ENCODE measurements around the gene KRTAP12-3. TPM values are rescaled to one million over a fixed set of nuclear protein-coding genes. Genes with fewer than 3 reads are reported as not detected.
"Not testable (repeated sequence)": the region's sequence is repeated elsewhere in the genome, so short reads cannot be mapped to it uniquely, and the experiment has no call there.

Gene KRTAP12-3
- polyA plus RNA-seq, 1 experiment = not detected

DNA sequence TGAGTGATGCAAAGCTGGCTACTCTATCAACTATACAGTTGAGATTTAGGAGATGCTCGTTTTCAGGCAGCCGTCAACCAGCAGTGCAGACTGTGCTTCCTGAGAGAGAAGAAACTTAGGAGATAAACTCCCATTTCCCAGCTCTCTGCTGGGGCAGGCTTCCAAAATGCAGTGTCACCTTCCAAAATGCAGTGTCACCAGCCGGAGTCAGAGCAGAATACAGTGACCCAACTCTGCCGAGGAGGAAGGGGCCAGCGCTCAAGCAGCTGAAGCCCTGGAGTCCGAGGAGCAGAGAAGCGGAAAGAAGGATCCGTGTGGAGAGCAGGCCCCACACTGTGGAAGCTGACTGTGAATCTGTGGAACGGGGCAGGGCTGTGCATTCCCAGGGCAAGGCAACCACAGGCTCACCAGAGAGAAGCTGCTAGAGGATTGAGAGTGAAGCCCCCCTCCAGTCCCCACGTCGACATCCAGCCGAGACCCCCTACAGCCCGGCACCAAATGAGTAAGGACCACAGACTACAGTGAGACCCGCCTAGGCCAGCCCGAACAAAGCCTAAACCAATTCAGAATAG is 24.9 kb downstream of the KRTAP12-3 start:
- DNase-seq (ENCODE audit: low read depth) = no peak
- CTCF ChIA-PET = interaction anchor here (1.1 kb wide), 1 partner anchor 18 kb away, joined by 3 read pairs; no protein-coding TSS in a partner anchor
- TF ChIP-seq, protein P1, sequence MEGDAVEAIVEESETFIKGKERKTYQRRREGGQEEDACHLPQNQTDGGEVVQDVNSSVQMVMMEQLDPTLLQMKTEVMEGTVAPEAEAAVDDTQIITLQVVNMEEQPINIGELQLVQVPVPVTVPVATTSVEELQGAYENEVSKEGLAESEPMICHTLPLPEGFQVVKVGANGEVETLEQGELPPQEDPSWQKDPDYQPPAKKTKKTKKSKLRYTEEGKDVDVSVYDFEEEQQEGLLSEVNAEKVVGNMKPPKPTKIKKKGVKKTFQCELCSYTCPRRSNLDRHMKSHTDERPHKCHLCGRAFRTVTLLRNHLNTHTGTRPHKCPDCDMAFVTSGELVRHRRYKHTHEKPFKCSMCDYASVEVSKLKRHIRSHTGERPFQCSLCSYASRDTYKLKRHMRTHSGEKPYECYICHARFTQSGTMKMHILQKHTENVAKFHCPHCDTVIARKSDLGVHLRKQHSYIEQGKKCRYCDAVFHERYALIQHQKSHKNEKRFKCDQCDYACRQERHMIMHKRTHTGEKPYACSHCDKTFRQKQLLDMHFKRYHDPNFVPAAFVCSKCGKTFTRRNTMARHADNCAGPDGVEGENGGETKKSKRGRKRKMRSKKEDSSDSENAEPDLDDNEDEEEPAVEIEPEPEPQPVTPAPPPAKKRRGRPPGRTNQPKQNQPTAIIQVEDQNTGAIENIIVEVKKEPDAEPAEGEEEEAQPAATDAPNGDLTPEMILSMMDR (IDR thresholded peaks at IDR 0.05; ENCODE audit: insufficient read depth, low read depth, low read length) = no peak
- peaks cover 7% of the 10 kb centered on the region for H3K27me3 ChIP-seq (ENCODE audit: control insufficient read depth, insufficient read depth, low read length)
- POLR2A ChIA-PET = no interaction called here
- no peaks in the 10 kb centered on the region for H3K36me3 ChIP-seq (ENCODE audit: control insufficient read depth, insufficient read depth, low read length)
- no peak overlapping the region for H3K4me3 ChIP-seq (ENCODE audit: low read depth, low read length)

DNA sequence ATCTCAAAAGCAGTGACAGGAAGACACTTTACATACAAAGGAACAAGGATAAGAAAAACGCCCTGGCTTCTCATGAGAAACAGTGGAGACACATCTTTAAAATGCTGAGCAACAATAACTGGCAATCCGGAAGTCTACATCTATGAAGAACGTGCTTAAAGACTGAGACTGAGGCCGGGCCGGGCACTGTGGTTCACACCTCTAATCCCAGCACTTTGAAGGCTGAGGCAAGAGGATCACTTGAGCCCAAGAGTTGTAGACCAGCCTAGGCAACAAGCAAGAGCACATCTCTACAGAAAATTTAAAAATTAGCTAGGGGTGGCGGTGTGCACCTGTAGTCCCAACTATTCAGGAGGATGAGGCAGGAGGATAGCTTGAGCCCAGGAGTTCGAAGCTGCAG is 26.3 kb downstream of the KRTAP12-3 start:
- Histone ChIP-seq H3K27me3 (ENCODE audit: control insufficient read depth, insufficient read depth, low read length) (peaks cover 8% of the 10 kb centered on the region), H3K36me3 (ENCODE audit: control insufficient read depth, insufficient read depth, low read length) (no peaks in the 10 kb centered on the region), H3K4me3 (ENCODE audit: low read depth, low read length) (no peak overlapping the region)
- ChIA-PET CTCF (interaction anchor here (1.1 kb wide), 1 partner anchor 20 kb away, joined by 3 read pairs; no protein-coding TSS in a partner anchor), POLR2A (no interaction called here)
- TF ChIP-seq, protein P1 (IDR thresholded peaks at IDR 0.05; ENCODE audit: insufficient read depth, low read depth, low read length) = no peak
- no peak for DNase-seq (ENCODE audit: low read depth)

DNA sequence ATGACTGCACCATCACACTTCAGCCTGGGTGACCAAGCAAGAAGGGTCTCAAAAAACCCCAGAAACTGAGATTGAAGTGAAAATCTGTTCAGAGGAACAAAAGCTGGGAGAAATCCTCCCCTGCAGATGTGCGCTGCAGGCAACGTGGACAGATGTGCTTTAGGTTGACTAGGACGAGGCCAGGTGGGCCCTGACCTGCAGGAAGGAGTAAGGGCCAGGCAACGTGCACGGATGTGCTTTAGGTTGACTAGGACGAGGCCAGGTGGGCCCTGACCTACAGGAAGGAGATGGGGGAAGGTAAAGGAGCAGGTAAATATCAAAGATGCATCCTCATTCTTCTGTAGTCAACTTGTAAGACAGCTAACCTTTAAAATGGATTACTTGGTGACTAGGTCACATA is 26.8 kb downstream of the KRTAP12-3 start:
- DNase-seq (ENCODE audit: low read depth) = no peak
- Histone ChIP-seq H3K4me3 (ENCODE audit: low read depth, low read length) (no peak overlapping the region), H3K27me3 (ENCODE audit: control insufficient read depth, insufficient read depth, low read length) (peaks cover 8% of the 10 kb centered on the region), H3K36me3 (ENCODE audit: control insufficient read depth, insufficient read depth, low read length) (no peaks in the 10 kb centered on the region)
- ChIA-PET CTCF (no interaction called here), POLR2A (no interaction called here)
- TF ChIP-seq, protein P1 (IDR thresholded peaks at IDR 0.05; ENCODE audit: insufficient read depth, low read depth, low read length) = no peak

DNA sequence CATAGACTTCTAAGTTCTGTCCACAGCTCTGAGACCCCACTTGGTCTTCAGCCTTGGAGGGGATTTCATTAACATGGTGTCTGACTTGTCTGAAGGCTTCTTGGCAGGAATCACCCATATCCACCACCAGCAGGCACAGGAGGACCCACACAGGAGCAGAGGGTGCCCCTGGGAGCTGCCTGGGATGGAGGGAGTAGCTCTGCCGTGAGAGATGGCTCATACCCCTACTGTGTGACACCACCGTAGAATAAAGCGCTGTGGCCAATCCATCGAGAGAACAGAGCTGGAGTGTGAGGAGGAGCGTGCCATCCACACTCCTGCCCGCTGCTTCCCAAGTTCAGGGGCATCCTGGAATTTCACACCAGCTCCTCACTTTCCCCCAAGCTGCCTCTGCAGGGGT is 27.3 kb downstream of the KRTAP12-3 start:
- H3K36me3 ChIP-seq (ENCODE audit: control insufficient read depth, insufficient read depth, low read length); DNase-seq (ENCODE audit: low read depth); CTCF ChIA-PET; H3K27me3 ChIP-seq (ENCODE audit: control insufficient read depth, insufficient read depth, low read length); H3K4me3 ChIP-seq (ENCODE audit: low read depth, low read length); POLR2A ChIA-PET: not testable (repeated sequence)

DNA sequence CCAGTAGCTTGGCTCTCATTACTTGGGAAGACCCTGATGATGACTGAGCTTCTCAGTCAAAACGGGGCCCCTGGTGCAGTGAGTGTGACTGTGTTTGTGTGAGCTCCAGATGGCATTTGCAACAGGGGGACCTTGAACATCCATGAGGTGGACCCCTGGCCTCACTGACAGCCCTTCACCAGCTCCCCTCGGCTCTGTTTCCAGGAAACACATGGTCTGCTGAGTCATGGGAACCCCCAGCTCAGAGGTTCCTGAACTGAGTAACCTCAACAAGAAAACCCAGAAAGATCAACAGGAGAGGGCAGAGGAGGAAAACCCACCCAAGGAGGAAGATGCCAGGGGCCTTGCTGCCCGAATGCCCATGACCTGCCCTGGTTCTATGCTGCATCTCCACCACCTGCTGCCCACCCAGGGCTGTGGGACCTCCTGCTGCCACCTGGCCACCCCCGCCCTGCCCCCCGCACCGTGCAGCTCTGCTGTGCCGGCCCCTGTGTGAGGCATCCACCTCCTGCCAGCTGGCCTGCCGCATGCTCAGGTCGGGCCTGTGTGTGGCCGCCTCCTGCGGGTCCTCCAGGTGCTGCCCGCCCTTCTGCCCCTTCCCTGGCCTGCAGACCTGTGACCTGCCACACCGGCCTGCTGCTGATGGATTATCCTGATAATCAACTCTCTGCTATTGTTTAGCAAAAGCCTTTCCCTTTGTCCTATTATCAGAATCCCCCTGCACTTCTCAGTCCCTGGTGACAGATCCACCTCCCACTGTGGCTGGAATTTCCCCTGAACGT is 28.5 kb downstream of the KRTAP12-3 start:
- no peak for DNase-seq (ENCODE audit: low read depth)
- H3K27me3 ChIP-seq (ENCODE audit: control insufficient read depth, insufficient read depth, low read length) = peaks cover 8% of the 10 kb centered on the region
- H3K36me3 ChIP-seq (ENCODE audit: control insufficient read depth, insufficient read depth, low read length) = no peaks in the 10 kb centered on the region
- ChIA-PET POLR2A (no interaction called here), CTCF (no interaction called here)
- TF ChIP-seq, protein P1 (IDR thresholded peaks at IDR 0.05; ENCODE audit: insufficient read depth, low read depth, low read length) = no peak
- H3K4me3 ChIP-seq (ENCODE audit: low read depth, low read length) = no peak overlapping the region
